ENCODE measurements around the gene FANCM. TPM values are rescaled to one million over a fixed set of nuclear protein-coding genes. Genes with fewer than 3 reads are reported as not detected.
A peak's percentile ranks its signal among the peaks of the same experiment; 100 is the strongest.
"Not testable (repeated sequence)": the region's sequence is repeated elsewhere in the genome, so short reads cannot be mapped to it uniquely, and the experiment has no call there.

The FANCM gene
- total and polyA plus RNA-seq, 3 donors from 2014 or later, result 9.3 to 25.2 (median 16.4) TPM

DNA sequence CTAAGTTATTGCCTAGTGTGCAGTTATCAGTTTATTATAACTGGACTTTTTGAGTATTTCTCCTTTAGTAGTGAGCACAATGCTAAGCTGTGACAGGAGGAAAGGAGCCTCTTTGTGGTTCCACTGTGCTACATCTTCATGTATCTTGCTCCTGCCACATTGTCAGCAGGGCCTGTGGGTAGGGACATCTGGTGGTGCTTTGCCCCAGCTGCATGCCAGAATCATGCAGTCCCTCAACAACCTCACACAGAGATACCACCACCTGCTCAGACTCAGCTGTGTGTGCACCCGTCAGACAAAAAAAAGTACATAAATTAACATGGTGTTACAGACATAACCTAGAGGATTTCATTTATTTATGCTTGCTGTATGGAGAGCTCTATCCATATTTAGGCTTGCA is 66.2 kb downstream of the FANCM start:
- Histone ChIP-seq H3K4me1 (no peaks in the 10 kb centered on the region), H3K27ac (no peak overlapping the region), H3K9me3 (no peaks in the 10 kb centered on the region), H3K36me3 (ENCODE audit: low read depth, missing control alignments) (no peaks in the 10 kb centered on the region), H3K27me3 (no peaks in the 10 kb centered on the region), H3K4me3 (no peak overlapping the region)
- peak; percentile 47 for DNase-seq
- intact Hi-C loops (cut with DNase I; ENCODE audit: low total_unique reads), result no loop called here
- 41 to 54% methylated on average over 1 of the region's 1 CpG for WGBS, 2 donors
- TF ChIP-seq, protein P1, sequence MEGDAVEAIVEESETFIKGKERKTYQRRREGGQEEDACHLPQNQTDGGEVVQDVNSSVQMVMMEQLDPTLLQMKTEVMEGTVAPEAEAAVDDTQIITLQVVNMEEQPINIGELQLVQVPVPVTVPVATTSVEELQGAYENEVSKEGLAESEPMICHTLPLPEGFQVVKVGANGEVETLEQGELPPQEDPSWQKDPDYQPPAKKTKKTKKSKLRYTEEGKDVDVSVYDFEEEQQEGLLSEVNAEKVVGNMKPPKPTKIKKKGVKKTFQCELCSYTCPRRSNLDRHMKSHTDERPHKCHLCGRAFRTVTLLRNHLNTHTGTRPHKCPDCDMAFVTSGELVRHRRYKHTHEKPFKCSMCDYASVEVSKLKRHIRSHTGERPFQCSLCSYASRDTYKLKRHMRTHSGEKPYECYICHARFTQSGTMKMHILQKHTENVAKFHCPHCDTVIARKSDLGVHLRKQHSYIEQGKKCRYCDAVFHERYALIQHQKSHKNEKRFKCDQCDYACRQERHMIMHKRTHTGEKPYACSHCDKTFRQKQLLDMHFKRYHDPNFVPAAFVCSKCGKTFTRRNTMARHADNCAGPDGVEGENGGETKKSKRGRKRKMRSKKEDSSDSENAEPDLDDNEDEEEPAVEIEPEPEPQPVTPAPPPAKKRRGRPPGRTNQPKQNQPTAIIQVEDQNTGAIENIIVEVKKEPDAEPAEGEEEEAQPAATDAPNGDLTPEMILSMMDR (IDR thresholded peaks at IDR 0.05), result no peak
- no peak for TF ChIP-seq POLR2A (IDR thresholded peaks at IDR 0.05)

DNA sequence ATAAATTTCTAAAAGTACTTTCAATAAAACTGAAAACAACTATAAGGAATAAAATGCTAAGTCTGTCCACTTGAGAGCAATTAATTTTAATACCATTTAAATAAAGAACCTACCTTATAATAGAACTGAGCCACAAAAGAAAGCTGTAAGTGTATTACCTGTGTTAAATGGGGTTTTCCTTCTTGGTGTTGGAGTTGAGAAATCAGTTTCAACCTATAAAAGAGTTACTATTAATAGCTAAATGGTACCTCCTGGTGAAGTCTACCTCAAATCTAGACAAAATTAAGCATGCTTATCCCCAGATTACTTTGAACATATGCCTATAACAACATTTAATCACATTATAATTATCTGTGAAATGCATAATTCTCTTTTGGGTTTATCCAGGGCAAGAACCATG is 68.5 kb downstream of the FANCM start:
- Histone ChIP-seq H3K9me3 (no peaks in the 10 kb centered on the region), H3K27me3 (no peaks in the 10 kb centered on the region), H3K4me3 (no peak overlapping the region), H3K27ac (no peak overlapping the region), H3K4me1 (no peaks in the 10 kb centered on the region), H3K36me3 (ENCODE audit: low read depth, missing control alignments) (no peaks in the 10 kb centered on the region)
- DNase-seq, result no peak
- TF ChIP-seq, protein P1 (IDR thresholded peaks at IDR 0.05), result no peak
- no peak for TF ChIP-seq POLR2A (IDR thresholded peaks at IDR 0.05)
- intact Hi-C loops (cut with DNase I; ENCODE audit: low total_unique reads), result no loop called here

DNA sequence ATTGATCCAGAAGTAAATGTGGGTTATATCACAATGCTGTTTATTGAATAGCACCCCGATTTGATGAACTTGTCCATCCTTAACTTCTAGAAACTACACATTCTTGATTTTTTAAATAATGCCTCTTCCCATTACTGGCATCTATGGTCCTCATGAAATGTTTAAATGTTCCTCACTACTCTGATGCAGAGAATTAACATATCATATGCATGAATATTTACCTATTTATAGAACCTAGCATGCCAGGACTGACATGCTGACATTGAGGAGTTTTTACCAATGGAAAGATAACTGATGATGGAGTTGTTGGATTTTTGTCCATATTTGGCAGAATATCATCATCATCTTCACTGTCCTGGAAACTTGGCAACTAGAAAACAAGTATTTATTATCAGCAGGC is 74.4 kb downstream of the FANCM start:
- intact Hi-C loops (cut with DNase I; ENCODE audit: low total_unique reads), result no loop called here
- Histone ChIP-seq H3K36me3 (ENCODE audit: low read depth, missing control alignments) (no peaks in the 10 kb centered on the region), H3K4me3 (no peak overlapping the region), H3K9me3 (no peaks in the 10 kb centered on the region), H3K27me3 (no peaks in the 10 kb centered on the region), H3K27ac (no peak overlapping the region), H3K4me1 (no peaks in the 10 kb centered on the region)
- TF ChIP-seq POLR2A (IDR thresholded peaks at IDR 0.05), result no peak
- 91 to 98% methylated on average over 1 of the region's 1 CpG for WGBS, 2 donors
- no peak for DNase-seq

DNA sequence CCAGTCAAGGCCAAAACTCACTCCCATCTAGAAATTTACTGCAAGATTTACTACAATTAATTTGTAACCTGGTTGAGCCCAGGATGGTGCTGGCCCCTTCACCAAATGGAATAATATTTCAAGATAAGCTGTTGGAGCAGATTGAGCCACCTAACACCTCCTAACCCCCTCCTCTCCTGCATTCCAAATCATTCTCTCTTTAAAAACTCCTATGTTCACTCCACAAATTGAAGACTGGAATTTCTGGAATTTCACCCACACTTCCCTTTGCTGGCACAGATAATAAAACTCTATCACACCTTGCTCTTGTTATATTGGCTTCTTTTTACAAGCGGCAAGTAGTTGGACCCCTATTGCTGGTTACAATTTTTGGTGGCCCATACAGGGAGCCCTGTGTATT is 75.6 kb downstream of the FANCM start:
- Histone ChIP-seq H3K9me3 (no peaks in the 10 kb centered on the region), H3K4me3 (no peak overlapping the region), H3K36me3 (ENCODE audit: low read depth, missing control alignments) (no peaks in the 10 kb centered on the region), H3K27ac (no peak overlapping the region), H3K27me3 (no peaks in the 10 kb centered on the region), H3K4me1 (no peaks in the 10 kb centered on the region)
- 82 to 100% methylated on average over 1 of the region's 1 CpG for WGBS, 2 donors
- TF ChIP-seq, protein P1 (IDR thresholded peaks at IDR 0.05), result no peak
- TF ChIP-seq POLR2A (IDR thresholded peaks at IDR 0.05), result no peak
- no peak for DNase-seq
- intact Hi-C loops (cut with DNase I; ENCODE audit: low total_unique reads), result no loop called here

DNA sequence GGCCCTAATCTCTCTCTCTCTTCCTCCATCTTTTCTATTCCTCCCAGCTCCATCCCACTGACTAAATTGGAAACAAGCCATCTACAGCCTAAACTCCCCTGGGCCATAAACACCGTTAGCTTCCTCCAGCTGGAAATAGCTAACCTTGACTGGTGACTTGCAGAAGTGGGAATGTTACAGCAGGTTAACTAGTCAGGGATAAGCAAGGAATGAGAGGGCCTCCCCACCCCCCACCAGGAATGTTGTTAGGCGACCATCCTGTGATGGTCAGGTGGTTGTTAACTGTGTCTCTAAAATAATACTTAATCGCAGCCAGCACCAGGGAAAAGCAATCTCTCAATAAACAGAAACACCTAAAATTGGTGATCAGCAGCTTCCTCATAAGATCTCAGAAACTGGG is 76.5 kb downstream of the FANCM start:
- intact Hi-C loops (cut with DNase I; ENCODE audit: low total_unique reads), result no loop called here
- TF ChIP-seq, protein P1 (IDR thresholded peaks at IDR 0.05), result no peak
- TF ChIP-seq POLR2A (IDR thresholded peaks at IDR 0.05), result no peak
- Histone ChIP-seq H3K4me1 (no peaks in the 10 kb centered on the region), H3K27ac (no peak overlapping the region), H3K36me3 (ENCODE audit: low read depth, missing control alignments) (no peaks in the 10 kb centered on the region), H3K27me3 (no peaks in the 10 kb centered on the region), H3K4me3 (no peak overlapping the region), H3K9me3 (no peaks in the 10 kb centered on the region)
- 74 to 78% methylated on average over 3 of the region's 3 CpGs for WGBS, 2 donors
- no peak for DNase-seq

DNA sequence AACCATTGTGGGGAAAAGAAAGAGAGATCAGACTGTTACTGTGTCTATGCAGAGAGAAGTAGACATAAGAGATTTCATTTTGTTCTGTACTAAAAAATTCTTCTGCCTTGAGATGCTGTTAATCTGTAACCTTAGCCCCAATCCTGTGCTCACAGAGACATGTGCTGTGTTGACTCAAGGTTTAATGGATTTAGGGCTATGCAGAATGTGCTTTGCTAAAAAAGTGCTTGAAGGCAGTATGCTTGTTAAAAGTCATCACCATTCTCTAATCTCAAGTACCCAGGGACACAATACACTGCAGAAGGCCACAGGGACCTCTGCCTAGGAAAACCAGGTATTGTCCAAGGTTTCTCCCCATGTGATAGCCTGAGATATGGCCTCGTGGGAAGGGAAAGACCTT is 78.0 kb downstream of the FANCM start:
- H3K4me3 ChIP-seq; DNase-seq; intact Hi-C loops (cut with DNase I; ENCODE audit: low total_unique reads); H3K27me3 ChIP-seq; H3K27ac ChIP-seq; H3K4me1 ChIP-seq; H3K36me3 ChIP-seq (ENCODE audit: low read depth, missing control alignments); H3K9me3 ChIP-seq: not testable (repeated sequence)
- WGBS, 2 donors, result 44 to 50% methylated on average over 1 of the region's 1 CpG

DNA sequence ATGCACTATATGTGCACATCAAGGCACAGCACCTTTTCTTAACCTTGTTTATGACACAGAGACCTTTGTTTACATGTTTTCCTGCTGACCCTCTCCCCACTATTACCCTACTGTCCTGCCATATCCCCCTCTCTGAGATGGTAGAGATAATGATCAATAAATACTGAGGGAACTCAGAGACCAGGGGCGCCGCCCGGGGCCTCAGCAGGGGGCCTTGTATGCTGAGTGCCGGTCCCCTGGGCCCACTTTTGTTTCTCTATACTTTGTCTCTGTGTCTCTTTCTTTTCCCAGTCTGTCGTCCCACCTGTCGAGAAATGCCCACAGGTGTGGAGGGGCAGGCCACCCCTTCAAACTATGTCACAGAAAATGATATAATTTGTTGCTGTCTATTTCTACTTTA is 78.6 kb downstream of the FANCM start:
- DNase-seq; H3K4me3 ChIP-seq; H3K4me1 ChIP-seq; intact Hi-C loops (cut with DNase I; ENCODE audit: low total_unique reads); H3K27ac ChIP-seq; H3K36me3 ChIP-seq (ENCODE audit: low read depth, missing control alignments); H3K9me3 ChIP-seq; H3K27me3 ChIP-seq: not testable (repeated sequence)
- WGBS, 2 donors, result 93 to 99% methylated on average over 6 of the region's 6 CpGs

Data from testis (tissue), 3 donors.